HepG2 (cell line): ENCODE results near the gene TCEA3. TPM values are rescaled to one million over a fixed set of nuclear protein-coding genes. Genes with fewer than 3 reads are reported as not detected.
A peak's percentile ranks its signal among the peaks of the same experiment; 100 is the strongest.

Experiments
- ATAC-seq: fragments of 200-7000 bp; cut with Tn5 transposase; 3 replicates; pipeline ENCODE4 v1.9.1; 2020; ENCODE audit warnings: mild to moderate bottlenecking, moderate library complexity
- BruUV-seq: library from RNA; stranded (reverse); fragments of 400-500 nt; replicated peaks from 2 replicates; lab custom pipeline; 2021; lab: Mats Ljungman, UMichigan
- CTCF ChIA-PET: fragments of 300-600 bp; formaldehyde crosslinking; extraction: SDS; loops from one replicate; lab custom pipeline; 2021; ENCODE audit warnings: low total read pairs, inconsistent platforms, low intra/inter-chr PET ratio; lab: Yijun Ruan, JAX
- POLR2A ChIA-PET: fragments of 350-600 bp; sonication (Branson Sonifier 250); formaldehyde crosslinking; loops from one replicate; lab custom pipeline; 2020; ENCODE audit warnings: antibody characterized with exemption, inconsistent platforms; lab: Yijun Ruan, JAX
- DNase-seq: peaks from one replicate; pipeline ENCODE4 v3.0.0-alpha.2; 2015; ENCODE audit warnings: low spot score
- FAIRE-seq: peaks from 3 replicates; lab custom pipeline; 2011; peaks lifted over from hg19 to GRCh38; lab: Jason Lieb, UNC
- H2AFZ ChIP-seq: one replicate; pipeline ENCODE4 v1.6.1; 2011; ENCODE audit warnings: low read length, inconsistent platforms
- H3K27ac ChIP-seq: fragments of 300-600 bp; 3 replicates; pipeline ENCODE4 v1.8.0; 2011; ENCODE audit warnings: mixed run types, mild to moderate bottlenecking, mixed read lengths, low read length, inconsistent platforms; ENCODE audit not compliant: insufficient read depth; ENCODE audit errors: extremely low read length
- H3K27me3 ChIP-seq, 2 experiments: fragments of 200-600 bp in 1 of 2; 2 replicates in 1 of 2; 3 replicates in 1 of 2; pipeline versions ENCODE4 v1.6.0 to v1.8.0; 2011; ENCODE audit warnings: low read length in 2 of 2, mild to moderate bottlenecking in 2 of 2, moderate library complexity in 2 of 2, inconsistent platforms in 1 of 2; ENCODE audit not compliant: insufficient read depth in 2 of 2, control insufficient read depth in 1 of 2
- H3K36me3 ChIP-seq, 2 experiments: fragments of 200-600 bp in 1 of 2; replicated peaks in 1 of 2; 2 replicates in 1 of 2; 3 replicates in 1 of 2; pipeline versions ENCODE4 v1.5.1 to v1.8.0; 2011; ENCODE audit warnings: low read length in 2 of 2, inconsistent platforms in 1 of 2; ENCODE audit not compliant: insufficient read depth in 2 of 2, control insufficient read depth in 1 of 2
- H3K4me1 ChIP-seq: 2 replicates; pipeline ENCODE4 v1.5.1; 2012; ENCODE audit warnings: low read length, inconsistent platforms; ENCODE audit not compliant: insufficient read depth
- H3K4me2 ChIP-seq: 2 replicates; pipeline ENCODE4 v1.6.0; 2011; ENCODE audit warnings: low read depth, low read length, inconsistent platforms
- H3K4me3 ChIP-seq, 3 experiments: fragments of 200-600 bp in 1 of 3; sonication (generic), shearing (Covaris generic) in 1 of 3; replicated peaks in 1 of 3; 2 replicates each; pipeline ENCODE4 v1.5.1; 2011 to 2016; ENCODE audit warnings: low read length in 3 of 3, inconsistent platforms in 2 of 3, low read depth in 2 of 3, mild to moderate bottlenecking in 2 of 3, control low read depth in 1 of 3, mixed read lengths in 1 of 3; ENCODE audit not compliant: insufficient read depth in 1 of 3
- H3K79me2 ChIP-seq: one replicate; pipeline ENCODE4 v1.6.1; 2011; ENCODE audit warnings: low read length, inconsistent platforms; ENCODE audit not compliant: insufficient read depth
- H3K9ac ChIP-seq: 2 replicates; pipeline ENCODE4 v1.6.0; 2011; ENCODE audit warnings: mild to moderate bottlenecking, low read depth, low read length, inconsistent platforms; ENCODE audit not compliant: insufficient read depth
- H3K9me3 ChIP-seq: 2 replicates; pipeline ENCODE4 v1.5.1; 2012; ENCODE audit warnings: mild to moderate bottlenecking, low read length
- H4K20me1 ChIP-seq: 2 replicates; pipeline ENCODE4 v1.6.0; 2011; ENCODE audit warnings: inconsistent platforms, mild to moderate bottlenecking, low read length, moderate library complexity; ENCODE audit not compliant: insufficient read depth
- CREBL2 ChIP-seq: sonication (generic); formaldehyde crosslinking; IDR thresholded peaks from 2 replicates; pipeline ENCODE4 v1.8.1; 2023; ENCODE audit warnings: missing genetic modification reagents, mild to moderate bottlenecking, borderline replicate concordance
- GMEB1 ChIP-seq: sonication (generic); formaldehyde crosslinking; IDR thresholded peaks from 2 replicates; pipeline ENCODE4 v1.5.1; 2020; ENCODE audit warnings: missing genetic modification reagents, mild to moderate bottlenecking, borderline replicate concordance
- HNRNPK ChIP-seq: fragments of 200-400 bp; formaldehyde crosslinking; IDR thresholded peaks from 2 replicates; pipeline ENCODE4 v1.6.1; 2018; ENCODE audit warnings: low read length, low read depth, moderate library complexity, mild to moderate bottlenecking; ENCODE audit not compliant: poor library complexity, severe bottlenecking
- IKZF1 ChIP-seq: fragments of 450-650 bp; IDR thresholded peaks from 2 replicates; pipeline ENCODE4 v1.7.1; 2016
- NFRKB ChIP-seq: fragments of 450-650 bp; IDR thresholded peaks from 2 replicates; pipeline ENCODE4 v1.6.1; 2017
- NRL ChIP-seq: sonication (generic); formaldehyde crosslinking; IDR thresholded peaks from 2 replicates; pipeline ENCODE4 v1.5.0; 2020; ENCODE audit warnings: missing genetic modification reagents, mild to moderate bottlenecking, moderate library complexity, borderline replicate concordance
- PAXIP1 ChIP-seq: sonication (generic); formaldehyde crosslinking; conservative IDR thresholded peaks from 2 replicates; pipeline ENCODE4 v1.4.0; 2020; ENCODE audit warnings: mild to moderate bottlenecking, missing genetic modification reagents, moderate library complexity
- POLR2A ChIP-seq, 2 experiments: IDR thresholded peaks; 2 replicates each; pipeline ENCODE4 v1.6.1; 2011; ENCODE audit warnings: low read depth in 2 of 2, low read length in 2 of 2, mild to moderate bottlenecking in 1 of 2, moderate library complexity in 1 of 2; ENCODE audit not compliant: insufficient read depth in 1 of 2
- SMAD9 ChIP-seq: sonication (generic); formaldehyde crosslinking; IDR thresholded peaks from 2 replicates; pipeline ENCODE4 v1.5.1; 2020; ENCODE audit warnings: mild to moderate bottlenecking, missing genetic modification reagents
- SMC3 ChIP-seq: IDR thresholded peaks from 2 replicates; pipeline ENCODE4 v1.6.1; 2011; ENCODE audit warnings: low read length, improper control_type of control experiment
- TFAP4 ChIP-seq: sonication (generic); IDR thresholded peaks from 2 replicates; pipeline ENCODE4 v1.6.1; 2016; ENCODE audit warnings: low read depth, borderline replicate concordance
- ZMYM4 ChIP-seq: sonication (generic); formaldehyde crosslinking; IDR thresholded peaks from 2 replicates; pipeline ENCODE4 v1.8.1; 2023; ENCODE audit warnings: mild to moderate bottlenecking, missing genetic modification reagents
- ZNF230 ChIP-seq: sonication (generic); formaldehyde crosslinking; IDR thresholded peaks from 2 replicates; pipeline ENCODE4 v1.4.0; 2020; ENCODE audit warnings: mild to moderate bottlenecking, missing genetic modification reagents
- ZNF317 ChIP-seq: sonication (generic); formaldehyde crosslinking; IDR thresholded peaks from 2 replicates; pipeline ENCODE4 v1.5.0; 2020; ENCODE audit warnings: mild to moderate bottlenecking, missing genetic modification reagents
- ZNF724P ChIP-seq: sonication (generic); formaldehyde crosslinking; IDR thresholded peaks from 2 replicates; pipeline ENCODE4 v1.8.0; 2022; ENCODE audit warnings: missing genetic modification reagents, borderline replicate concordance
- ZNF737 ChIP-seq: sonication (generic); formaldehyde crosslinking; IDR thresholded peaks from 2 replicates; pipeline ENCODE4 v1.5.0; 2020; ENCODE audit warnings: missing genetic modification reagents, mild to moderate bottlenecking, borderline replicate concordance
- ZNF784 ChIP-seq: sonication (generic); formaldehyde crosslinking; IDR thresholded peaks from 2 replicates; pipeline ENCODE4 v1.5.1; 2020; ENCODE audit warnings: missing genetic modification reagents, mild to moderate bottlenecking, borderline replicate concordance
- WGBS: methylation state at CpG from one replicate; pipeline ENCODE4 v1.1.6; 2017; ENCODE audit warnings: low lambda C conversion rate; 5-methylcytosine and 5-hydroxymethylcytosine counted together
- in situ Hi-C: cut with HindIII; loops from 2 replicates; pipeline ENCODE4 v1.10.0; 2017; ENCODE audit warnings: low pct_unique_long_range_greater_than_20kb; ENCODE audit not compliant: extremely low pct_ligation_motif_present
- intact Hi-C: fragments of 100-400 bp; cut with micrococcal nuclease; formaldehyde crosslinking; loops from one replicate; pipeline ENCODE4 v1.10.0; 2022; ENCODE audit not compliant: unreplicated experiment
- polyA plus RNA-seq, 8 experiments: library from polyadenylated mRNA; depleted of rRNA in 3 of 8; stranded (reverse) in 7 of 8; unstranded in 1 of 8; fragments of >200 nt; fragmentation: Illumina TruSeq in 4 of 8; extraction: Trizol in 4 of 8; gene quantifications; 2 replicates each; pipeline versions ENCODE4 v1.2.1 to v1.2.3, GENCODE V29; 2011 to 2016; ENCODE audit warnings: low read depth in 4 of 8, missing spikeins in 1 of 8, mixed read lengths in 1 of 8; ENCODE audit not compliant: insufficient read depth in 1 of 8
- total RNA-seq, 5 experiments: library from RNA; depleted of rRNA; stranded (reverse); fragments of >200 nt; fragmentation: Illumina TruSeq; extraction: Trizol; gene quantifications; 2 replicates each; pipeline ENCODE4 v1.2.3, GENCODE V29; 2016; ENCODE audit warnings: low read depth in 1 of 5

TCEA3 gene
- total and polyA plus RNA-seq, 2 of the 13 experiments (the other 11 are each of a cell fraction or from before 2014, with no cell fraction given): 55.5 to 84.6 TPM

- no peak for TF ChIP-seq GMEB1
- no peak for TF ChIP-seq SMC3
- TF ChIP-seq NFRKB: no peak
- peak; percentile 24; the same call in 1 of the 2 replicates for TF ChIP-seq NRL
- TF ChIP-seq ZNF737 (CRISPR knock-in tag): no peak
- no peak for TF ChIP-seq IKZF1
Observed at GRCh38 chr1:23422241-23422877, 2.2 kb downstream of the TCEA3 start (continued).

- ChIA-PET POLR2A (interaction anchor here (1.7 to 3.7 kb wide), 2 partner anchors 36 to 78 kb away, joined by 6 to 22 read pairs; partner anchors contain the start of gene HNRNPR), CTCF (no interaction called here)
- FAIRE-seq: peak; percentile 15
- intact Hi-C loops: no loop called here
- ATAC-seq: no peak
- Histone ChIP-seq H3K27me3 (no peaks in the 10 kb centered on the region), H3K79me2 (peaks cover 44% of the 10 kb centered on the region), H3K27ac (peak overlapping the region; percentile 92), H3K4me3 (no peak overlapping the region), H3K9ac (no peak overlapping the region), H3K4me1 (peaks cover 76% of the 10 kb centered on the region), H3K4me2 (peak overlapping the region; percentile 78), H2AFZ (no peak overlapping the region), H4K20me1 (no peaks in the 10 kb centered on the region), H3K36me3 (peaks cover 6 to 24% of the 10 kb centered on the region in 2 experiments), H3K9me3 (no peaks in the 10 kb centered on the region)
- in situ Hi-C loops: no loop called here
- WGBS: 79% methylated on average over 6 of the region's 6 CpGs
- BruUV-seq: no TSS peak
- DNase-seq: peak; percentile 51
- TF ChIP-seq SMAD9 (CRISPR knock-in tag): no peak
- no peak for TF ChIP-seq TFAP4
- no peak for TF ChIP-seq ZNF317 (CRISPR knock-in tag)
- no peak for TF ChIP-seq ZMYM4 (CRISPR knock-in tag)
- no peak for TF ChIP-seq HNRNPK
- TF ChIP-seq ZNF724P: no peak
- TF ChIP-seq POLR2A (IDR thresholded peaks at IDR 0.05; ENCODE audit: insufficient read depth in 1 of 2, low read depth in 2 of 2, low read length in 2 of 2): no peak
- no peak for TF ChIP-seq ZNF784 (CRISPR knock-in tag)
- TF ChIP-seq ZNF230: no peak
- no peak for TF ChIP-seq PAXIP1 (CRISPR knock-in tag)
- TF ChIP-seq CREBL2: no peak
Observed at GRCh38 chr1:23421753-23422240, 2.8 kb downstream of the TCEA3 start.
